H1 (cell line): ENCODE data around the gene RBM42.

Source experiments
- EGR1 ChIP-seq: IDR thresholded peaks from 2 replicates; pipeline ENCODE4 v1.6.1; 2011; ENCODE audit warnings: low read depth, low read length, borderline replicate concordance
- EZH2 ChIP-seq: fragments of 200-600 bp; sonication (generic); IDR thresholded peaks from 2 replicates; pipeline ENCODE4 v1.7.1; 2012; ENCODE audit warnings: low read depth, mild to moderate bottlenecking, moderate library complexity, low read length, inconsistent platforms; ENCODE audit not compliant: severe bottlenecking
- GABPA ChIP-seq: IDR thresholded peaks from 2 replicates; pipeline ENCODE4 v1.6.1; 2011; ENCODE audit warnings: mild to moderate bottlenecking, low read length, moderate library complexity, borderline replicate concordance; ENCODE audit not compliant: insufficient read depth
- POLR2AphosphoS5 ChIP-seq: IDR thresholded peaks from 2 replicates; pipeline ENCODE4 v1.6.1; 2011; ENCODE audit warnings: low read depth, low read length

GRCh38 chr19:35641515-35642151, 12.8 kb downstream of the RBM42 start, which contains the start of gene ETV2:
- TF ChIP-seq EZH2 = no peak
- no peak for TF ChIP-seq GABPA
- TF ChIP-seq POLR2AphosphoS5 = 0 out of 2 replicates have a peak, but pooled peaks have one; percentile 18
- peak; percentile 93 for TF ChIP-seq EGR1
